Neutrophil (primary cell): ENCODE results near the gene TMEM181.
"Not testable (repeated sequence)": the region's sequence is repeated elsewhere in the genome, so short reads cannot be mapped to it uniquely, and the experiment has no call there.

Source experiments
- H3K27ac ChIP-seq: fragments of 200-600 bp; sonication (generic); 2 replicates; pipeline ENCODE4 v1.5.1; 2016; ENCODE audit warnings: mild to moderate bottlenecking, moderate library complexity
- H3K27me3 ChIP-seq: fragments of 200-600 bp; sonication (generic); 2 replicates; pipeline ENCODE4 v1.6.0; 2016; ENCODE audit warnings: mild to moderate bottlenecking
- H3K36me3 ChIP-seq: fragments of 200-600 bp; sonication (generic); 2 replicates; pipeline ENCODE4 v1.5.1; 2017
- H3K4me1 ChIP-seq, 2 experiments: fragments of 200-600 bp in 1 of 2; sonication (generic) in 1 of 2; 1 replicate in 1 of 2; 2 replicates in 1 of 2; pipeline versions ENCODE4 v1.5.1 to v1.6.1; 2013 to 2016; ENCODE audit warnings: low read depth in 1 of 2, low read length in 1 of 2, mild to moderate bottlenecking in 1 of 2, moderate library complexity in 1 of 2; ENCODE audit not compliant: control insufficient read depth in 1 of 2, insufficient read depth in 1 of 2
- H3K4me3 ChIP-seq, 2 experiments: fragments of 200-600 bp in 1 of 2; sonication (generic) in 1 of 2; 1 replicate in 1 of 2; 2 replicates in 1 of 2; pipeline ENCODE4 v1.5.1; 2013 to 2016; ENCODE audit warnings: low read depth in 1 of 2, low read length in 1 of 2, mild to moderate bottlenecking in 1 of 2, moderate library complexity in 1 of 2
- H3K9me3 ChIP-seq: fragments of 200-600 bp; sonication (generic); 2 replicates; pipeline ENCODE4 v1.5.1; 2016
- TF ChIP-seq, protein P1 (sequence below): fragments of 200-600 bp; sonication (generic); IDR thresholded peaks from 2 replicates; pipeline ENCODE4 v1.5.1; 2016; ENCODE audit warnings: antibody characterized with exemption

TMEM181 gene

DNA sequence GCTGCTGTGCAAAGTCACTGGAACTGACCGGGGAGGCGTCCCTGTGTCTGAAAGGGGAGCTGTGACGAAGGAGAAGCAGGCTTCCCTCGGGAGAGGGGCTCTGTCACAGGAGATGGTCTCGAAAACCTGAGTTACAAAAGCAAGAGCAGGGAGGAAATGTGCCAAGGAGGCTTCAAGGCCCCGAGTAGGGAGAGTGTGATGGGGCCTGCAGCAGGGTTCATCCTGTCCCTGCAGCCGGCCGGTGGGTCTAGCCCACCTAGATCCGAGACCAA lies 68.0 kb downstream of the TMEM181 start:
- Histone ChIP-seq H3K27me3 (no peaks in the 10 kb centered on the region), H3K4me1 (peaks cover 0 to 4% of the 10 kb centered on the region in 2 experiments), H3K9me3 (no peaks in the 10 kb centered on the region), H3K4me3 (no peak overlapping the region), H3K27ac (no peak overlapping the region), H3K36me3 (peaks cover 79% of the 10 kb centered on the region)
- TF ChIP-seq, protein P1, sequence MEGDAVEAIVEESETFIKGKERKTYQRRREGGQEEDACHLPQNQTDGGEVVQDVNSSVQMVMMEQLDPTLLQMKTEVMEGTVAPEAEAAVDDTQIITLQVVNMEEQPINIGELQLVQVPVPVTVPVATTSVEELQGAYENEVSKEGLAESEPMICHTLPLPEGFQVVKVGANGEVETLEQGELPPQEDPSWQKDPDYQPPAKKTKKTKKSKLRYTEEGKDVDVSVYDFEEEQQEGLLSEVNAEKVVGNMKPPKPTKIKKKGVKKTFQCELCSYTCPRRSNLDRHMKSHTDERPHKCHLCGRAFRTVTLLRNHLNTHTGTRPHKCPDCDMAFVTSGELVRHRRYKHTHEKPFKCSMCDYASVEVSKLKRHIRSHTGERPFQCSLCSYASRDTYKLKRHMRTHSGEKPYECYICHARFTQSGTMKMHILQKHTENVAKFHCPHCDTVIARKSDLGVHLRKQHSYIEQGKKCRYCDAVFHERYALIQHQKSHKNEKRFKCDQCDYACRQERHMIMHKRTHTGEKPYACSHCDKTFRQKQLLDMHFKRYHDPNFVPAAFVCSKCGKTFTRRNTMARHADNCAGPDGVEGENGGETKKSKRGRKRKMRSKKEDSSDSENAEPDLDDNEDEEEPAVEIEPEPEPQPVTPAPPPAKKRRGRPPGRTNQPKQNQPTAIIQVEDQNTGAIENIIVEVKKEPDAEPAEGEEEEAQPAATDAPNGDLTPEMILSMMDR: no peak

DNA sequence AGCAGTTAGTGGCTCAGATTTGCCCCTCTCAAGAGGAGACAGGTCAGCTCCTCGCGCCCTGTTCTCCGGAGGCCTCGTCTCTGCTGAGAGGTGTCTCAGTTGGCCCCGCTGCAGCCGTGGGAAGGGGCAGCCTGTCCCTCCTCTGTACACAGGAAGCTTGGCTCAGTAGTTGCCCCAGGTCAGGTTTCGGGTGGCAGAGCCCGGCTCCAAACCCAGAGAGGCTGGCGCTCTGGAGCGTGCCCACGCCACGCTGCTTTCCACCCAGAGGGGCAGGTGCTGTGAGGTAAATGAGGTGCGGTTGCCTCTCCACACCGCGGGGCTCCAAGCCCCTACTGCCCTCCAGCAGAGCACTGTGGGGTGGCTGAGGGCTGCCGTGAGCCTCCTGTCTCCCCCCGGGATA lies 68.7 kb downstream of the TMEM181 start:
- Histone ChIP-seq H3K4me1 (peaks cover 0 to 4% of the 10 kb centered on the region in 2 experiments), H3K4me3 (no peak overlapping the region), H3K9me3 (no peaks in the 10 kb centered on the region), H3K27ac (no peak overlapping the region), H3K36me3 (peaks cover 86% of the 10 kb centered on the region), H3K27me3 (no peaks in the 10 kb centered on the region)
- TF ChIP-seq, protein P1: no peak

DNA sequence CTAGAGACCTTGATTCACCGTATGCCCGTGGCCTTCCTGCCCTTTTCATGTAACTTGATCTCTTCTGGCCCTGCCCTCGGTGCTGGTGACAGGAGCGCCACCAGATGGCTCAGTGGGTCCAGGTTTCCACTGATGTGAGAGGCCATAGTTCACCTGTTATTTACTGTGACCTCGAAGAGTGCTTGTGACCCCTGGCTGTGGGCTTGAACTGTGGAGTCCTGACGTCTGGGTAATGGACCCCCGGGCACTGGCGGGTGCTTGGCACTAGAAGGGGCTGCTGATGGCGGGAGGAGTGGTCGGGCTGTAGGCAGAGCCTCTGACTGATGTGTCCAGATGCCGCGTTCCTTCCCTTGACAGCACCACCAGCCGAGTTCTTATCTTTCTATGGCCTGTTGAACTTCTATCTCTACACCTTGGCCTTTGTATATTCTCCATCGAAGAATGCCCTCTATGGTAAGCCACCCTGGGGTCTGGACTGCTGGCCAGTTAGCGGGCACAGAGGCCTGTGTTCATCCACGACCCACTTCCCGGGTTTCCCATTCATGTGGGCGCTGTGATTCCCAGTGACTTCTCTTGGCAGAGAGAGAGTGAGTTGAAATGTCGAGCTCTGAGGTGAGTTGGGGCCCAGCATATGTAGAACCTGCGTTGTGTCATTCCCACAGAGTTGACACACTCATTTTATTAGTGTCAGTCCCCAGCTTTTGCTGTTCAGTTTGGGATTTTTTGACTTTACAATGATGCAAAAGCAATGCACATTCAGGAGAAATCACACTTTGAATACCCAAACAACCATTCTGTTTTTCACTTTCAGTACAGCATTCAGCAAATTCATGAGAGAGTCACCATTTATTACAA lies 69.7 kb downstream of the TMEM181 start:
- Histone ChIP-seq H3K27me3 (no peaks in the 10 kb centered on the region), H3K4me1 (peaks cover 0 to 4% of the 10 kb centered on the region in 2 experiments), H3K27ac (no peak overlapping the region), H3K4me3 (no peak overlapping the region), H3K36me3 (peaks cover 88% of the 10 kb centered on the region), H3K9me3 (no peaks in the 10 kb centered on the region)
- TF ChIP-seq, protein P1: no peak

DNA sequence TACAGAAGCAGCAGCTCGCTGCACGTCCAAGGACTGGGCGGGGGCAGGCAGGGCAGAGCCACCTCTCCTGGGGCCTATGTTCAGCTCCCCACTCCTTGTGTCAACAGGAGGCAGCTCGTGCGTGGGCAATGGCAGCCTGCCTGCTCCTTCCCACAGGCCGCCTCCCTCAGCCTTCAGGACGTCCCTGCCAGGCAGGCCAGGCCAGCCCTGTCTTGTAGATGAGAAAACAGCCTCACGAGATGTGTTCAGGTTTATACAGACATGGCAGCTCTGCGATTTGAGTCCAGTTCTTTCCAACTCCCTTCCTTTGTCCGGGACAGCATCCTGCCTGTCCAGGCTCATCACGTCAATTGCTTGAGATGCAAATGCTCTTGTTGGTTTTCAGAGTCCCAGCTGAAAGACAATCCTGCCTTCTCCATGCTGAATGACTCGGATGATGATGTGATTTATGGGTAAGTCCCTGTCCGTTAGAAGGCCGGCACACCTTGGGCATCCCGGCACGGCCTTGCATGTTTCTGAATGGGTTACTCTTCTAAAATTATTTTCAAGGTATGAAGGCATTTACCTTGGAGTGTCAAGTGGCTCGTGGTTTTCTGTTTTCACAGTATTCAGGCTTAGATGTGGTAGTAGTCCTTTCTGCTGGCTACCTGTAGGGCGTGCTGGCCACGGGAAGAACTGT lies 71.2 kb downstream of the TMEM181 start:
- Histone ChIP-seq H3K4me1 (peaks cover 0 to 4% of the 10 kb centered on the region in 2 experiments), H3K27me3 (no peaks in the 10 kb centered on the region), H3K36me3 (peaks cover 96% of the 10 kb centered on the region), H3K9me3 (no peaks in the 10 kb centered on the region), H3K27ac (peak overlapping the region; percentile 67), H3K4me3 (no peak overlapping the region)
- TF ChIP-seq, protein P1: no peak

DNA sequence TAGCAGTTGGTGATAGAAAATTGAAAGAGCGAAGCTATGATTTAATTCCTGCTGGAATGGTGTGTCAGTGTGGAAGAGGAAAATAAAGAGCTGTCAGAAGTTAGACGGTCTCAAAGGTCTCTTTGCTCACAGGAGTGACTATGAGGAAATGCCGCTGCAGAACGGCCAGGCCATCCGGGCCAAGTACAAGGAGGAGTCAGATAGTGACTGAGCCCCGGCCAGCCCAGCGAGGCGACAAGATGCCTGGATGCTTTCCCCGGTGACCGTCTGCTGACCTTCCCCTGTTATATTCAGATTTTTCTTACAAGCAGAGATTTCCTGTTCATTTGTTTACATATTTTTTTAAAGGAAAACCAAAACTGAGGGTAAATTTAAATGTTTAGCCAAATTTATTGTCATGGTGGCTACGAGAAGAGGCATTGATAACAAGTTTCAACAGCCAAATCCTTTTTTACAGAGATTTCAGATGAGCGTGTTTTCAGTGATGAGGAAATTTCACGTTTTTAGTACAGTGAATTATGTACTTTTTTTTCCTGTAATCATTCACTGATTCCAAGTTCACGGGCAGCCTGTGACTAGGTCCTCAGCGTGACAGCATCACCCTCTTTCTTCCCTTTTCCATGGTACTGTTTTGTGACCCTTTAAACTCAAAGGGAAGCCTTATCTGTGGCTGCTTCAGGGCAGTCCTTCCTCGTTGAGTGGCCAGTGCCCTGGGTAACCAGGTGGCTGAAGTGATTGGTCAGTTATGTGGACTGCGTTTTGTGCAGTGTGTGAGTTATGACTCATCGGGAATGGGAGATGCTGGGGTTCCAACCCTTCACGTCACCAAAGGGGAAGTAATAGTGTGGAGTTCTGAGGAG lies 72.0 kb downstream of the TMEM181 start:
- no peak overlapping the region for H3K4me3 ChIP-seq
- H3K27ac ChIP-seq: peak overlapping the region; percentile 67
- TF ChIP-seq, protein P1: no peak
- H3K9me3 ChIP-seq: no peaks in the 10 kb centered on the region
- peaks cover 0 to 4% of the 10 kb centered on the region in 2 experiments for H3K4me1 ChIP-seq
- peaks cover 96% of the 10 kb centered on the region for H3K36me3 ChIP-seq
- H3K27me3 ChIP-seq: no peaks in the 10 kb centered on the region

DNA sequence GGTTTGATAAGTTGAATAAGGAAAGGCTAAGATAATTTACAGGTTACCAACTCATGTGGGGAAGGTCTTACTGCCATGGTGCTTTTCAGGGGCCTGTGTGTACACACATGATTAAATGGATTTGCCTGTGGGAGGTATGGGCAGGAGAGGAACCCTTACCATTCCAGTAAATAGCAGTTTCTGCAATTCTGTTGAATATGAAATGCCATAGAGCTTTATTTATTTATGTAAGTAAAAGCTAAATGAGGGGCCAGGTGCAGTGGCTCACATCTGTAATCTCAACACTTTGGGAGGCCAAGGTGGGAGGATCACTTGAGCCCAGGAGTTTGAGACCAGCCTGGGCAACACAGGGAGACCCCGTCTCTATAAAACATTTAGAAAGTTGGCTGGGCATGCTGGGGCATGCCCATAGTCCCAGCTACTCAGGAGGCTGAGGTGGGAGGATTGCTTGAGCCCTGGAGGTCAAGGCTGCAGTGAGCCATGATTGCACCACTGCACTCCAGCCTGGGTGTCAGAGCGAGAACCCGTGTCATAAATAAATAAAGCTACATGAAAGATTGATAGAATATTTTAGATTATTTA lies 72.7 kb downstream of the TMEM181 start:
- H3K4me1 ChIP-seq, H3K27me3 ChIP-seq, H3K9me3 ChIP-seq, H3K4me3 ChIP-seq: not testable (repeated sequence)
- H3K36me3 ChIP-seq: peaks cover 96% of the 10 kb centered on the region
- H3K27ac ChIP-seq: peak overlapping the region; percentile 67
